IMR-90 (cell line): ENCODE results near the gene SRPK2. TPM values are rescaled to one million over a fixed set of nuclear protein-coding genes. Genes with fewer than 3 reads are reported as not detected.

Experiments used
- ATAC-seq: fragments of 200-7000 bp; cut with Tn5 transposase; 2 replicates; pipeline ENCODE4 v1.9.1; 2020; ENCODE audit warnings: low read depth, mild to moderate bottlenecking, moderate library complexity
- BruUV-seq: library from RNA; stranded (reverse); fragments of 400-500 nt; replicated peaks from 2 replicates; lab custom pipeline; 2021; lab: Mats Ljungman, UMichigan
- CTCF ChIA-PET: fragments of 300-600 bp; formaldehyde crosslinking; extraction: SDS; loops from one replicate; lab custom pipeline; 2021; ENCODE audit warnings: antibody characterized with exemption; lab: Yijun Ruan, JAX
- POLR2A ChIA-PET: fragments of 300-600 bp; sonication (Branson Sonifier 250); formaldehyde crosslinking; loops from one replicate; lab custom pipeline; 2022; ENCODE audit warnings: antibody characterized with exemption; ENCODE audit not compliant: unreplicated experiment; lab: Charles Lee
- DNase-seq: peaks from one replicate; pipeline ENCODE4 v3.0.0; 2013
- H2AFZ ChIP-seq: replicated peaks from 2 replicates; pipeline ENCODE3; 2013; ENCODE audit warnings: low read length, mild to moderate bottlenecking; ENCODE audit not compliant: poor library complexity
- H2AK5ac ChIP-seq: 2 replicates; pipeline ENCODE4 v1.6.1; 2013; ENCODE audit warnings: low read depth, low read length, inconsistent platforms
- H2AK9ac ChIP-seq: replicated peaks from 2 replicates; pipeline ENCODE3; 2013; ENCODE audit warnings: mild to moderate bottlenecking, low read depth, low read length, moderate library complexity; ENCODE audit not compliant: poor library complexity
- H2BK120ac ChIP-seq: 2 replicates; pipeline ENCODE4 v1.6.1; 2013; ENCODE audit warnings: low read depth, low read length, inconsistent platforms
- H2BK15ac ChIP-seq: 3 replicates; pipeline ENCODE4 v1.6.1; 2013; ENCODE audit warnings: low read depth, low read length, inconsistent platforms
- H2BK20ac ChIP-seq: 2 replicates; pipeline ENCODE4 v1.6.1; 2013; ENCODE audit warnings: low read depth, mild to moderate bottlenecking, inconsistent platforms, low read length, moderate library complexity
- H2BK5ac ChIP-seq: 2 replicates; pipeline ENCODE4 v1.6.1; 2013; ENCODE audit warnings: mild to moderate bottlenecking, low read depth, low read length, inconsistent platforms; ENCODE audit not compliant: poor library complexity, severe bottlenecking
- H3K14ac ChIP-seq: replicated peaks from 2 replicates; pipeline ENCODE4 v1.6.1; 2013; ENCODE audit warnings: low read depth, low read length, inconsistent platforms
- H3K18ac ChIP-seq: 2 replicates; pipeline ENCODE4 v1.6.1; 2013; ENCODE audit warnings: low read depth, low read length, control low read depth
- H3K23ac ChIP-seq: 2 replicates; pipeline ENCODE4 v1.6.1; 2013; ENCODE audit warnings: low read depth, low read length, inconsistent platforms
- H3K27ac ChIP-seq: 2 replicates; pipeline ENCODE4 v1.5.1; 2013; ENCODE audit warnings: mild to moderate bottlenecking, control low read depth, low read length; ENCODE audit not compliant: insufficient read depth
- H3K27me3 ChIP-seq: 2 replicates; pipeline ENCODE4 v1.6.1; 2013; ENCODE audit warnings: low read length; ENCODE audit not compliant: control insufficient read depth, insufficient read depth
- H3K36me3 ChIP-seq: 2 replicates; pipeline ENCODE4 v1.6.1; 2013; ENCODE audit warnings: low read length, mixed read lengths; ENCODE audit not compliant: control insufficient read depth, insufficient read depth
- H3K4ac ChIP-seq: 2 replicates; pipeline ENCODE4 v1.6.1; 2013; ENCODE audit warnings: low read depth, low read length, inconsistent platforms
- H3K4me1 ChIP-seq: 2 replicates; pipeline ENCODE4 v1.6.1; 2013; ENCODE audit warnings: low read length, mixed read lengths; ENCODE audit not compliant: control insufficient read depth, insufficient read depth
- H3K4me2 ChIP-seq: 2 replicates; pipeline ENCODE4 v1.6.1; 2013; ENCODE audit warnings: low read depth, mild to moderate bottlenecking, control low read depth, low read length, moderate library complexity
- H3K4me3 ChIP-seq: 2 replicates; pipeline ENCODE4 v1.5.1; 2013; ENCODE audit warnings: low read depth, mild to moderate bottlenecking, control low read depth, low read length, moderate library complexity; ENCODE audit not compliant: insufficient read depth
- H3K56ac ChIP-seq: 2 replicates; pipeline ENCODE4 v1.6.1; 2013; ENCODE audit warnings: low read length, inconsistent platforms; ENCODE audit not compliant: insufficient read depth; ENCODE audit errors: extremely low read depth
- H3K79me1 ChIP-seq, 2 experiments: 2 replicates each; pipeline ENCODE4 v1.6.1; 2013; ENCODE audit warnings: low read length in 2 of 2, inconsistent platforms in 1 of 2, low read depth in 1 of 2
- H3K9ac ChIP-seq: 2 replicates; pipeline ENCODE4 v1.6.1; 2013; ENCODE audit warnings: low read depth, low read length, control low read depth
- H3K9me1 ChIP-seq: 2 replicates; pipeline ENCODE4 v1.6.1; 2013; ENCODE audit warnings: low read length, inconsistent platforms; ENCODE audit not compliant: insufficient read depth
- H3K9me3 ChIP-seq: 2 replicates; pipeline ENCODE4 v1.6.1; 2013; ENCODE audit warnings: low read length; ENCODE audit not compliant: control insufficient read depth, insufficient read depth
- H4K20me1 ChIP-seq: 2 replicates; pipeline ENCODE4 v1.6.1; 2013; ENCODE audit warnings: low read length, inconsistent platforms; ENCODE audit not compliant: insufficient read depth
- H4K5ac ChIP-seq: 2 replicates; pipeline ENCODE4 v1.6.1; 2013; ENCODE audit warnings: mild to moderate bottlenecking, low read depth, low read length, control low read depth
- H4K8ac ChIP-seq, 2 experiments: 2 replicates each; pipeline ENCODE4 v1.6.1; 2013; ENCODE audit warnings: low read depth in 2 of 2, low read length in 2 of 2, control low read depth in 1 of 2, inconsistent platforms in 1 of 2
- H4K91ac ChIP-seq: 2 replicates; pipeline ENCODE4 v1.6.1; 2013; ENCODE audit warnings: low read depth, low read length, inconsistent platforms; ENCODE audit not compliant: insufficient read depth
- CEBPB ChIP-seq: IDR thresholded peaks from 2 replicates; pipeline ENCODE4 v1.6.1; 2012; ENCODE audit warnings: low read depth, low read length, improper control_type of control experiment
- FOS ChIP-seq: fragments of 150-350 bp; IDR thresholded peaks from 2 replicates; pipeline ENCODE4 v1.6.1; 2016; ENCODE audit warnings: low read depth, low read length
- MAZ ChIP-seq: IDR thresholded peaks from 2 replicates; pipeline ENCODE4 v1.6.1; 2012; ENCODE audit warnings: low read depth, mild to moderate bottlenecking, low read length, improper control_type of control experiment, moderate library complexity, borderline replicate concordance
- NFE2L2 ChIP-seq: fragments of 150-350 bp; IDR thresholded peaks from 2 replicates; pipeline ENCODE4 v1.6.1; 2016; ENCODE audit warnings: low read depth, mild to moderate bottlenecking, low read length
- POLR2A ChIP-seq: IDR thresholded peaks from 2 replicates; pipeline ENCODE4 v1.6.1; 2012; ENCODE audit warnings: mild to moderate bottlenecking, low read depth, low read length
- RAD21 ChIP-seq: IDR thresholded peaks from 2 replicates; pipeline ENCODE4 v1.6.1; 2012; ENCODE audit warnings: low read length, improper control_type of control experiment
- WGBS, 2 experiments: methylation state at CpG; one replicate each; pipeline versions ENCODE4 v1.1.5 to v1.1.7; 2013; ENCODE audit warnings: missing lambda C conversion rate in 2 of 2; ENCODE audit not compliant: insufficient read length in 1 of 2; ENCODE audit errors: extremely low coverage in 2 of 2; 5-methylcytosine and 5-hydroxymethylcytosine counted together
- dilution Hi-C: fragments of 300-500 bp; cut with HindIII; formaldehyde crosslinking; loops from one replicate; pipeline ENCODE4 v1.14.3; 2018; ENCODE audit warnings: low sequenced_read_pairs; ENCODE audit not compliant: unreplicated experiment
- in situ Hi-C: fragments of 300-500 bp; cut with MboI; formaldehyde crosslinking; loops from 3 replicates; pipeline ENCODE4 v1.14.3; 2019; ENCODE audit warnings: low sequenced_read_pairs, inconsistent platforms, mixed read lengths
- intact Hi-C: fragments of 100-400 bp; cut with micrococcal nuclease; formaldehyde crosslinking; loops from 2 replicates; pipeline ENCODE4 v1.10.0; 2022
- polyA plus RNA-seq, 3 experiments: library from polyadenylated mRNA; depleted of rRNA; stranded (reverse); fragments of >200 nt; gene quantifications; 2 replicates each; pipeline ENCODE4 v1.2.3, GENCODE V29; 2012; ENCODE audit warnings: low replicate concordance in 1 of 3
- total RNA-seq: library from RNA; depleted of rRNA; stranded (reverse); fragments of >200 nt; gene quantifications from 2 replicates; pipeline ENCODE4 v1.2.3, GENCODE V29; 2012
- TF ChIP-seq, protein P1 (sequence below): conservative IDR thresholded peaks from 2 replicates; pipeline ENCODE4 v1.5.1; 2012; ENCODE audit warnings: mild to moderate bottlenecking, low read depth, low read length, improper control_type of control experiment
- TF ChIP-seq, protein P2 (sequence below): fragments of 150-350 bp; IDR thresholded peaks from 2 replicates; pipeline ENCODE4 v1.6.1; 2017; ENCODE audit warnings: mild to moderate bottlenecking, antibody characterized with exemption, low read length, low read depth
- TF ChIP-seq, protein P3 (sequence below): fragments of 150-350 bp; IDR thresholded peaks from 2 replicates; pipeline ENCODE4 v1.6.1; 2016; ENCODE audit warnings: low read depth, mild to moderate bottlenecking, low read length, moderate library complexity, borderline replicate concordance

Gene SRPK2
- total and polyA plus RNA-seq, 2 of the 4 experiments (the other 2 are of a cell fraction): 13.2 to 33.0 TPM

DNA sequence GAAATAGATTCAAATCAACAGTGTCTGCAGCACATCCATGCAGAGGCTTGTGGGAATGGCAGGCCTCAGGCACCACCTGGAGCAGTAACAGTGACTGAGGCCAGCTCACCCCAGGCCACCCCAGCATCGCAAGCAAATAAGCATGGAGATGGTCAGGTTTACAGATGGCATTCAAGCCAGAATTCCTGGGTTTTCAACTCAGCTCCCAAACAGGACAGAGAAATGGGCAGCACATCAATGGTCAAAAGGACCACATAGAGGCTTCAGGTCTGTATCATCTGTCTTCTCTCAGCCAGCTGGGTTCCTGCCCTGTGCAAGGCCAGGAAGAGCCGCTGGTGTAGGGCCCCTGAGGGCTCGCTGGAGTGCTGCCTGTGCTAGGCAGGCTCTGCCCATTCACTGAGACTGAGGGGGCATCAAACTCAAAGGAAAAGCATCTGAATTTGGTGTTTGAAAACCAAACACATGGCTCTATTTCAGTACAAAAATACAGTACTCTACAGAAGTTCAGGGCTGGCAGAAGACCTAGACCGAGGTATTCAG lies 262.2 kb downstream of the SRPK2 start:
- 100% methylated on average over 1 of the region's 4 CpGs; no CpG with 5 or more reads in 1 of the 2 experiments for WGBS, 2 experiments
- Histone ChIP-seq H3K4ac (no peak overlapping the region), H3K9ac (no peak overlapping the region), H4K5ac (no peak overlapping the region), H3K4me3 (no peak overlapping the region), H2BK15ac (no peak overlapping the region), H4K8ac (no peak overlapping the region), H2BK120ac (no peak overlapping the region), H2AK9ac (no peak overlapping the region), H3K9me3 (no peaks in the 10 kb centered on the region), H3K56ac (no peak overlapping the region), H2AK5ac (no peak overlapping the region), H3K4me2 (no peak overlapping the region), H2BK5ac (no peak overlapping the region), H3K27me3 (no peaks in the 10 kb centered on the region), H3K27ac (no peak overlapping the region), H3K36me3 (peaks cover 15% of the 10 kb centered on the region), H4K20me1 (peaks cover 17% of the 10 kb centered on the region; the same call in 1 of the 2 replicates), H2BK20ac (no peak overlapping the region), H3K79me1 (peaks cover 20 to 36% of the 10 kb centered on the region in 2 experiments; a peak in 3 of 4 replicates), H3K14ac (no peak overlapping the region), H3K18ac (no peak overlapping the region), H3K4me1 (no peaks in the 10 kb centered on the region; the same call in 1 of the 2 replicates), H4K91ac (no peak overlapping the region), H3K23ac (no peak overlapping the region), H3K9me1 (peaks cover 8% of the 10 kb centered on the region; the same call in 1 of the 2 replicates), H2AFZ (no peak overlapping the region)
- in situ Hi-C loops (loop anchor here (25.0 kb wide), 1 partner anchor 211 kb away; no protein-coding TSS in a partner anchor), dilution Hi-C loops (no loop called here), intact Hi-C loops (loop anchor here (2.0 kb wide), 1 partner anchor 20 kb away; no protein-coding TSS in a partner anchor)
- ChIA-PET POLR2A (no interaction called here), CTCF (interaction anchor here (1.4 kb wide), 1 partner anchor 10 kb away, joined by 3 read pairs; no protein-coding TSS in a partner anchor)
- BruUV-seq: no TSS peak
- TF ChIP-seq MAZ (no peak), POLR2A (no peak), FOS (no peak), RAD21 (no peak), CEBPB (no peak), NFE2L2 (no peak)
- TF ChIP-seq, protein P1, sequence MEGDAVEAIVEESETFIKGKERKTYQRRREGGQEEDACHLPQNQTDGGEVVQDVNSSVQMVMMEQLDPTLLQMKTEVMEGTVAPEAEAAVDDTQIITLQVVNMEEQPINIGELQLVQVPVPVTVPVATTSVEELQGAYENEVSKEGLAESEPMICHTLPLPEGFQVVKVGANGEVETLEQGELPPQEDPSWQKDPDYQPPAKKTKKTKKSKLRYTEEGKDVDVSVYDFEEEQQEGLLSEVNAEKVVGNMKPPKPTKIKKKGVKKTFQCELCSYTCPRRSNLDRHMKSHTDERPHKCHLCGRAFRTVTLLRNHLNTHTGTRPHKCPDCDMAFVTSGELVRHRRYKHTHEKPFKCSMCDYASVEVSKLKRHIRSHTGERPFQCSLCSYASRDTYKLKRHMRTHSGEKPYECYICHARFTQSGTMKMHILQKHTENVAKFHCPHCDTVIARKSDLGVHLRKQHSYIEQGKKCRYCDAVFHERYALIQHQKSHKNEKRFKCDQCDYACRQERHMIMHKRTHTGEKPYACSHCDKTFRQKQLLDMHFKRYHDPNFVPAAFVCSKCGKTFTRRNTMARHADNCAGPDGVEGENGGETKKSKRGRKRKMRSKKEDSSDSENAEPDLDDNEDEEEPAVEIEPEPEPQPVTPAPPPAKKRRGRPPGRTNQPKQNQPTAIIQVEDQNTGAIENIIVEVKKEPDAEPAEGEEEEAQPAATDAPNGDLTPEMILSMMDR: no peak
- TF ChIP-seq, protein P2, sequence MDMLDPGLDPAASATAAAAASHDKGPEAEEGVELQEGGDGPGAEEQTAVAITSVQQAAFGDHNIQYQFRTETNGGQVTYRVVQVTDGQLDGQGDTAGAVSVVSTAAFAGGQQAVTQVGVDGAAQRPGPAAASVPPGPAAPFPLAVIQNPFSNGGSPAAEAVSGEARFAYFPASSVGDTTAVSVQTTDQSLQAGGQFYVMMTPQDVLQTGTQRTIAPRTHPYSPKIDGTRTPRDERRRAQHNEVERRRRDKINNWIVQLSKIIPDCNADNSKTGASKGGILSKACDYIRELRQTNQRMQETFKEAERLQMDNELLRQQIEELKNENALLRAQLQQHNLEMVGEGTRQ: no peak
- TF ChIP-seq, protein P3, sequence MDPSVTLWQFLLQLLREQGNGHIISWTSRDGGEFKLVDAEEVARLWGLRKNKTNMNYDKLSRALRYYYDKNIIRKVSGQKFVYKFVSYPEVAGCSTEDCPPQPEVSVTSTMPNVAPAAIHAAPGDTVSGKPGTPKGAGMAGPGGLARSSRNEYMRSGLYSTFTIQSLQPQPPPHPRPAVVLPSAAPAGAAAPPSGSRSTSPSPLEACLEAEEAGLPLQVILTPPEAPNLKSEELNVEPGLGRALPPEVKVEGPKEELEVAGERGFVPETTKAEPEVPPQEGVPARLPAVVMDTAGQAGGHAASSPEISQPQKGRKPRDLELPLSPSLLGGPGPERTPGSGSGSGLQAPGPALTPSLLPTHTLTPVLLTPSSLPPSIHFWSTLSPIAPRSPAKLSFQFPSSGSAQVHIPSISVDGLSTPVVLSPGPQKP: no peak
- DNase-seq (peak; percentile 30), ATAC-seq (peak; percentile 46; the same call in 1 of the 2 replicates)
